ENCODE data around the gene MDC1. TPM values are rescaled to one million over a fixed set of nuclear protein-coding genes. Genes with fewer than 3 reads are reported as not detected.

The MDC1 gene
- total and polyA plus RNA-seq, 2 donors (not counting 3 experiments of a cell fraction or from before 2014, with no cell fraction given) = 16.8 to 42.3 TPM

- Histone ChIP-seq H2AFZ (ENCODE audit: low read depth, low read length) (no peak overlapping the region), H4K20me1 (replicated peaks; ENCODE audit: control insufficient read depth, extremely low read depth, insufficient read depth, low read length) (no peaks in the 10 kb centered on the region), H3K79me2 (ENCODE audit: control insufficient read depth, insufficient read depth, low read length) (peaks cover 90% of the 10 kb centered on the region), H3K27me3 (ENCODE audit: control insufficient read depth in 2 of 2, insufficient read depth in 2 of 2, low read length in 2 of 2) (no peaks in the 10 kb centered on the region), H3K9me1 (replicated peaks; ENCODE audit: control insufficient read depth, extremely low read depth, insufficient read depth, low read length) (no peaks in the 10 kb centered on the region), H3K36me3 (ENCODE audit: control insufficient read depth in 2 of 2, extremely low read depth in 1 of 2, insufficient read depth in 2 of 2, low read length in 2 of 2) (peaks cover 3 to 4% of the 10 kb centered on the region in 2 experiments), H3K4me1 (ENCODE audit: control insufficient read depth, extremely low read depth, insufficient read depth, low read length) (peaks cover 43% of the 10 kb centered on the region), H3K9me3 (replicated peaks; ENCODE audit: control insufficient read depth, insufficient read depth, low read length) (no peaks in the 10 kb centered on the region), H3K4me2 (ENCODE audit: insufficient read depth, low read length) (peak overlapping the region; percentile 85), H3K4me3 (replicated peaks in 1 of 3; ENCODE audit: insufficient read depth in 1 of 3, low read depth in 1 of 3, low read length in 3 of 3) (peak overlapping the region; percentile 81 to 93 (median 87)), H3K27ac (ENCODE audit: insufficient read depth, low read depth, low read length) (peak overlapping the region; percentile 94), H3K9ac (replicated peaks; ENCODE audit: extremely low read depth, insufficient read depth, low read length) (peak overlapping the region; percentile 91)
- FAIRE-seq (no peak), DNase-seq (ENCODE audit: low read depth, low spot score) (peak; percentile 39)
- ChIA-PET CTCF (interaction anchor here (1.1 to 6.6 kb wide), 7 partner anchors 10 to 404 kb away, joined by 4 to 296 read pairs (median 13); partner anchors contain the start of genes DHX16, MDC1 and TUBB), POLR2A (interaction anchor here (3.5 kb wide), 1 partner anchor 35 kb away, joined by 18 read pairs; the partner anchor contains the start of gene MDC1)
- dilution Hi-C loops (cut with MboI; ENCODE audit: extremely low pct_ligation_motif_present, low sequenced_read_pairs) (no loop called here), intact Hi-C loops (cut with micrococcal nuclease) (loop anchor here (2.0 kb wide), 1 partner anchor 403 kb away; no protein-coding TSS in a partner anchor)
- TF ChIP-seq FOS (IDR thresholded peaks at IDR 0.05; ENCODE audit: borderline replicate concordance, insufficient read depth, low read length) (no peak), GATA2 (IDR thresholded peaks at IDR 0.05; ENCODE audit: insufficient read depth, insufficient read length, low read depth, low read length) (no peak), CTCF (IDR thresholded peaks at IDR 0.05; ENCODE audit: extremely low read depth in 1 of 2, insufficient read depth in 1 of 2, low read depth in 1 of 2, low read length in 2 of 2) (no peak), POLR2AphosphoS5 (IDR thresholded peaks at IDR 0.05; ENCODE audit: insufficient read depth, low read depth, low read length) (no peak)
- BruUV-seq (replicated peaks) = no TSS peak
Measured at GRCh38 chr6:30683183-30683979, 33.7 kb downstream of the MDC1 start.

All from endothelial cell of umbilical vein (primary cell).